Calu3 (cell line): Measurements from ENCODE around the gene TPH2. TPM values are rescaled to one million over a fixed set of nuclear protein-coding genes. Genes with fewer than 3 reads are reported as not detected.

Experiments
- BruUV-seq: library from RNA; stranded (reverse); fragments of 400-500 nt; replicated peaks from 2 replicates; lab custom pipeline; 2021; lab: Mats Ljungman, UMichigan
- CTCF ChIA-PET: fragments of 300-600 bp; sonication (Branson Sonifier 250); formaldehyde crosslinking; loops from one replicate; lab custom pipeline; 2022; ENCODE audit warnings: antibody characterized with exemption; lab: Charles Lee
- DNase-seq: peaks from one replicate; pipeline ENCODE4 v3.0.0; 2022
- H3K27ac Mint-ChIP-seq: one replicate; pipeline ENCODE4 v1.8.0; 2022; ENCODE audit warnings: mixed read lengths; ENCODE audit not compliant: unreplicated experiment
- H3K27me3 Mint-ChIP-seq: one replicate; pipeline ENCODE4 v1.8.0; 2022; ENCODE audit warnings: mixed read lengths; ENCODE audit not compliant: unreplicated experiment
- H3K36me3 Mint-ChIP-seq: one replicate; pipeline ENCODE4 v1.8.0; 2022; ENCODE audit warnings: mild to moderate bottlenecking, moderate library complexity, mixed read lengths; ENCODE audit not compliant: insufficient read depth, unreplicated experiment
- H3K4me1 Mint-ChIP-seq: one replicate; pipeline ENCODE4 v1.8.0; 2022; ENCODE audit warnings: mild to moderate bottlenecking, low read depth, mixed read lengths; ENCODE audit not compliant: unreplicated experiment
- H3K4me3 Mint-ChIP-seq: one replicate; pipeline ENCODE4 v1.8.0; 2022; ENCODE audit warnings: mild to moderate bottlenecking, low read depth, moderate library complexity, mixed read lengths; ENCODE audit not compliant: unreplicated experiment
- H3K9me3 Mint-ChIP-seq: one replicate; pipeline ENCODE4 v1.8.0; 2022; ENCODE audit warnings: low read depth, mixed read lengths; ENCODE audit not compliant: unreplicated experiment
- intact Hi-C: fragments of 100-400 bp; cut with micrococcal nuclease; formaldehyde crosslinking; loops from one replicate; pipeline ENCODE4 v1.10.0; 2022; ENCODE audit not compliant: unreplicated experiment
- total RNA-seq: library from RNA; stranded (reverse); gene quantifications from 2 replicates; pipeline ENCODE4 v1.2.3, GENCODE V29; 2022
- TF ChIP-seq, protein P1 (sequence below): fragments of 200-600 bp; IDR thresholded peaks from one replicate; pipeline ENCODE4 v1.8.0; 2022; ENCODE audit warnings: antibody characterized with exemption; ENCODE audit not compliant: unreplicated experiment

Gene TPH2
- total RNA-seq, 1 experiment from 2014 or later, result 0.38 TPM

DNA sequence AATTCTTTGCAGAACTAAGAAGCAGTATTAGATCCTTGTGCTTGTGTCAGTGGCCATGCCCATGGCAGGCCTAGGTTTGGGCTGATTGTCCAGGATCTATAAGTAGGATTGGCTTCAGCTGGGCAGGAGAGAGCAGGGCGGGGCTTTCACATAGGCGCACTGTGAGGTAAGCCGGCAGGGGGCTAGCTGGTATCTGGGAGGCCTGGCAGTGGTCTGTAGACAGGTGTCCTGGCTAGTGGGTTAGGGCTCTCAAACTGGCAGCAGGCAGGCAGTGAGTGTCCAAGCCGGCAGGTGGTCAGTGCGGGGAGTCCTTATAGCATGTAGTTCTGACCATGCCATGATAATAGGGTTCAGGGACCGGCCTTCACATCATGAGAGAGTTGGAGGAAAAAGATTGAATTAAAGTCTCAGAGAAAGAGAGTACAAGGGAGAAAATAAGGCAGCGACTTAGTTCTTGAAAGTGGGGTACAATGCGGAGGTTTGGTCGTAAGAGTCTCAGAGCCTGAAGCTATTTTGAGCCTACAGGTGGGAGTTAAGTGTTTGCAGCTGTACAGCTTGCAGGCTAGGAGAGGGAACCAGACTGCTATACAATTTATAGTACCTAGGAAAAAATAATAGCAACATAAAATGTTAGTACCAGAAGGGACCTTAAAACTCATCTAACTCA is 137.4 kb downstream of the TPH2 start:
- TF ChIP-seq, protein P1, sequence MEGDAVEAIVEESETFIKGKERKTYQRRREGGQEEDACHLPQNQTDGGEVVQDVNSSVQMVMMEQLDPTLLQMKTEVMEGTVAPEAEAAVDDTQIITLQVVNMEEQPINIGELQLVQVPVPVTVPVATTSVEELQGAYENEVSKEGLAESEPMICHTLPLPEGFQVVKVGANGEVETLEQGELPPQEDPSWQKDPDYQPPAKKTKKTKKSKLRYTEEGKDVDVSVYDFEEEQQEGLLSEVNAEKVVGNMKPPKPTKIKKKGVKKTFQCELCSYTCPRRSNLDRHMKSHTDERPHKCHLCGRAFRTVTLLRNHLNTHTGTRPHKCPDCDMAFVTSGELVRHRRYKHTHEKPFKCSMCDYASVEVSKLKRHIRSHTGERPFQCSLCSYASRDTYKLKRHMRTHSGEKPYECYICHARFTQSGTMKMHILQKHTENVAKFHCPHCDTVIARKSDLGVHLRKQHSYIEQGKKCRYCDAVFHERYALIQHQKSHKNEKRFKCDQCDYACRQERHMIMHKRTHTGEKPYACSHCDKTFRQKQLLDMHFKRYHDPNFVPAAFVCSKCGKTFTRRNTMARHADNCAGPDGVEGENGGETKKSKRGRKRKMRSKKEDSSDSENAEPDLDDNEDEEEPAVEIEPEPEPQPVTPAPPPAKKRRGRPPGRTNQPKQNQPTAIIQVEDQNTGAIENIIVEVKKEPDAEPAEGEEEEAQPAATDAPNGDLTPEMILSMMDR, result no peak
- CTCF ChIA-PET, result no interaction called here
- H3K9me3 Mint-ChIP-seq, result peaks cover 8% of the 10 kb centered on the region
- H3K36me3 Mint-ChIP-seq, result no peaks in the 10 kb centered on the region
- H3K4me3 Mint-ChIP-seq, result no peak overlapping the region
- intact Hi-C loops, result no loop called here
- DNase-seq, result no peak
- no peaks in the 10 kb centered on the region for H3K27me3 Mint-ChIP-seq
- H3K4me1 Mint-ChIP-seq, result no peaks in the 10 kb centered on the region
- no TSS peak for BruUV-seq
- peak overlapping the region; percentile 22 for H3K27ac Mint-ChIP-seq

DNA sequence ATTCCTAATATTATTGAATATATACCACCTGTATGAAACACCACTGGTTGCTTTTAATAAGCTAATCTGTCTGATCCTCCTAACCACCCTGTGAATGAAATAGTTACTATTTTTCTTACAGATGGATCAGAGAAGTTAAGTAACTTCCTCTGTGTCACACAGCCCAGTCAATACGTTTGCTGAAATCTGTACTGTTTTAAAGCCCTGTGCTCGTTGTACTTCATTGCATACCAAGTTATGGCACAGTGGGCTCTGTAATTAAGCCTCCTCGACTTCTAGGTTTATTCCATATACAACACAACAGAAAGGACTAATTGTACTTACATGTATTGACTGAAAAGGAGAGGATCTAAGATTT is 137.9 kb downstream of the TPH2 start:
- CTCF ChIA-PET, result no interaction called here
- no TSS peak for BruUV-seq
- Mint-ChIP-seq H3K27me3 (no peaks in the 10 kb centered on the region), H3K9me3 (peaks cover 6% of the 10 kb centered on the region), H3K4me1 (no peaks in the 10 kb centered on the region), H3K4me3 (no peak overlapping the region), H3K27ac (no peak overlapping the region), H3K36me3 (no peaks in the 10 kb centered on the region)
- TF ChIP-seq, protein P1, result no peak
- DNase-seq, result no peak
- intact Hi-C loops, result no loop called here

DNA sequence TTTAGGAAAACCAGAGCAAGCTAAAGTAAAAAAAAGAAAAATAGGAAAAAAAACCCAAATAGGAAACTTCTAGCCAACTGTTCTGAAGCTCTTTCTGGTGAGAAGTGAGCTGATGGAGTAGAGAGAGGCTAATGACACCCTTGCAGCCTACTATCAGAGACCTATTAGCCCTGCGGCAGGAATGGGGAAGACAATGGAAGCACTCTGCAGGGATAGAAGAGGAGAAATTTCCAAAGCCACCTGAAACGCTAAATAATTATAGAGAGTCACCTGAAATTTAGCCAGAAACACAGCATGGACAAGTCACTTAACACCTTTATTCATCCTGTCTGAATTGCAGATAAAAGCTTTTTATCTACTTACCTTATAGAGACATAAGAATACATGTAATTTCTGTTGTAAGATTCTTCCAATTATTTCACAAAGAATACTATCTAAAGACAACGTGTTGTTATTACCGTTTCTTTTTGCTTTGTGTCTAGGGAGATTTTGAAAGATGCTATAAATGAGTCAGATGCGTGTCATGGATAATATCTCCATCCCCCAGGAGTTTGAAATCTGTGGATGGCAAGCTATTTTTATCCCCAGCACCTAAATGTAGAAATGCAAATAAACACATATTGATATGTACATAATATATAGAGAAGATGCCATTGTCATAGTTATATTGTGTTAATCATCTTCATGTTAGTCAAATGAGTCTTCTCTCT is 138.6 kb downstream of the TPH2 start:
- TF ChIP-seq, protein P1, result no peak
- H3K27me3 Mint-ChIP-seq, result no peaks in the 10 kb centered on the region
- peaks cover 3% of the 10 kb centered on the region for H3K9me3 Mint-ChIP-seq
- no peaks in the 10 kb centered on the region for H3K4me1 Mint-ChIP-seq
- H3K36me3 Mint-ChIP-seq, result no peaks in the 10 kb centered on the region
- BruUV-seq, result no TSS peak
- no peak overlapping the region for H3K27ac Mint-ChIP-seq
- no peak overlapping the region for H3K4me3 Mint-ChIP-seq
- intact Hi-C loops, result no loop called here
- CTCF ChIA-PET, result no interaction called here
- no peak for DNase-seq

DNA sequence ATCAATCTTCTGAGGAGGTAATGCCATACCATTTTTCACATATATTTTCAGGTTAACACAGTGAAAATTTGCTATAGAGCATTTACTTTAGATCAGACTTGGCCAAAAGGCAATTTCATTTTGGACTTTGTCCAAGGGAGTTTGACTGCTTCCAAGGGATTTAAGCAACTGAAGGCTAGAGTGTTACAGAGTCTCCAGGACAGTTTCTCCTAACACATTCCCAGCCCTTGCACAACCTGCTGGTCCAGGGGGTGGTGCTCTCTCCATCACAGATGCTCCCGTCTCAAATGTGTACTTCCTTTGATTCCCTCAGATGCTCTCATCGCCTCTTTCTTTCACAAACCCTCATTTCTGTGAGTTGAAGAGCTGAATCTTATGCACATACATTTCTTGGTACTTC is 143.1 kb downstream of the TPH2 start:
- DNase-seq, result no peak
- no peaks in the 10 kb centered on the region for H3K36me3 Mint-ChIP-seq
- no TSS peak for BruUV-seq
- TF ChIP-seq, protein P1, result no peak
- peaks cover 3% of the 10 kb centered on the region for H3K9me3 Mint-ChIP-seq
- H3K4me3 Mint-ChIP-seq, result no peak overlapping the region
- intact Hi-C loops, result no loop called here
- H3K27me3 Mint-ChIP-seq, result no peaks in the 10 kb centered on the region
- H3K27ac Mint-ChIP-seq, result no peak overlapping the region
- no peaks in the 10 kb centered on the region for H3K4me1 Mint-ChIP-seq
- CTCF ChIA-PET, result no interaction called here

Other genes with a start within 250 kb of the TPH2 start
- gene RAB21, start 184.0 kb upstream of the TPH2 start, total RNA-seq, result 115 and 139 TPM in 2 replicates
- gene TBC1D15, start 99.1 kb upstream of the TPH2 start, total RNA-seq, result 105 and 113 TPM in 2 replicates